Subcutaneous adipose tissue (tissue), 4 donors: ENCODE measurements around the gene CCDC33. TPM values are rescaled to one million over a fixed set of nuclear protein-coding genes. Genes with fewer than 3 reads are reported as not detected.

Source experiments
- CTCF ChIP-seq: fragments of 450-650 bp; IDR thresholded peaks from one replicate; pipeline ENCODE4 v1.5.1; 2016; ENCODE audit warnings: low read depth, mild to moderate bottlenecking, control low read depth, antibody characterized with exemption, moderate library complexity
- total RNA-seq, 4 donors: library from RNA; depleted of rRNA; stranded (reverse); fragments of >200 nt; gene quantifications; one replicate each; pipeline ENCODE4 v1.1.0, GENCODE V29; 2016

The CCDC33 gene
- total RNA-seq, 4 donors from 2014 or later, result not detected

- no peak for TF ChIP-seq CTCF
These were observed 40.0 kb upstream of the CCDC33 start for GRCh38 chr15:74196175-74196574.

GRCh38 chr15:74197176-74197965, 38.8 kb upstream of the CCDC33 start:
- TF ChIP-seq CTCF, result no peak

- no peak for TF ChIP-seq CTCF
These were observed 36.9 kb upstream of the CCDC33 start for GRCh38 chr15:74199297-74199652.

- TF ChIP-seq CTCF, result no peak
These were observed 35.7 kb upstream of the CCDC33 start for GRCh38 chr15:74200412-74200815.

GRCh38 chr15:74200871-74201419, 35.2 kb upstream of the CCDC33 start:
- no peak for TF ChIP-seq CTCF

GRCh38 chr15:74201710-74202420, 34.3 kb upstream of the CCDC33 start:
- TF ChIP-seq CTCF, result no peak
